Stimulated activated naive B cell treated with anti-CD40 and anti-IgM and Interleukin-4, amounts not matched to agents 10 μg/mL and 1 μg/mL and 100 μg/mL, for 72 hours (primary cell): ENCODE measurements around the gene C6orf141.

Experiments used
- ATAC-seq, 2 donors: fragments of 150-1000 bp; cut with Tn5 transposase; replicated peaks; 2 replicates each; pipeline ENCODE4 v1.10.0; 2021; ENCODE audit warnings: moderate library complexity in 1 of 2
- DNase-seq: peaks from one replicate; pipeline ENCODE4 v3.0.0; 2021
- H3K27ac Mint-ChIP-seq: one replicate; pipeline ENCODE4 v1.8.0; 2022; ENCODE audit warnings: mild to moderate bottlenecking, mixed read lengths
- H3K27me3 Mint-ChIP-seq, 2 donors: one replicate each; pipeline ENCODE4 v1.8.0; 2022; ENCODE audit warnings: mixed read lengths in 2 of 2
- H3K36me3 Mint-ChIP-seq, 2 donors: one replicate each; pipeline ENCODE4 v1.8.0; 2022; ENCODE audit warnings: mixed read lengths in 2 of 2, mild to moderate bottlenecking in 1 of 2
- H3K4me1 Mint-ChIP-seq, 2 donors: one replicate each; pipeline ENCODE4 v1.8.0; 2022; ENCODE audit warnings: mixed read lengths in 2 of 2, mild to moderate bottlenecking in 1 of 2
- H3K4me3 Mint-ChIP-seq, 2 donors: one replicate each; pipeline ENCODE4 v1.8.0; 2022; ENCODE audit warnings: mild to moderate bottlenecking in 2 of 2, mixed read lengths in 2 of 2, moderate library complexity in 1 of 2
- H3K9me3 Mint-ChIP-seq, 2 donors: one replicate each; pipeline ENCODE4 v1.8.0; 2022; ENCODE audit warnings: mixed read lengths in 2 of 2, mild to moderate bottlenecking in 1 of 2

The C6orf141 gene

DNA sequence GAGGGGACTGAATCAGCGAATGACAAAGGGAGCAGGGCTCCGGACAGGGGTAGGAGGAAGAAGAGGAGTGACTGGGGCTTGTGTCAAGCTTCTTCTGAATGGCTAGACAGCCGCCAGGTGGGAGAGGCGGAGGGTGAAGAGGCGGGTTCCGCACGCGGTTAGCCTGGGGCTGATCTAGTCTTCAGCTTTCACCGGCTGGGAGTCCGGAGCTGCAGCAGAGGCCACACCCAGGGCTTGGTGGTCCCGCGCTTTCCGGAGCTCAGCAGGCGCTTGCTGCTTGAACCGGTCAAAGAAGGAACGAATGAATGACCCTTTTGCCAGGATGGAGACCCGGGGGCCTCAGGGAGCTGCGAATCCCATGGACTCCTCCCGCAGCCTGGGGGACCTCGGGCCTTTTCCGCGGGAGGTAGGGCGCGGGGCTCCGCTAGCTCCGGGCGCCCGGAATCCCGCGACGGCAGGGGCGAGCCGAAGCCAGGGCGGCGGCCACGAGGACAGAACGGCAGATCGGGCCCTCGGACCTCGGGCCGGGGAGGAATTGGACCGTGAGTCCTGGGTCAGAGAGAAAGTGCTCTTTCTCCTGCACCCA is at the start of gene C6orf141:
C6orf141 (plus strand) TSS at position 177 of the 586 bp plus-strand sequence; CDS start at position 302, 125 bp downstream.
- ATAC-seq (peak; percentile 78 to 79), DNase-seq (no peak)
- Mint-ChIP-seq H3K4me3 (peak within 1 kb of the TSS; percentile 68 to 78), H3K4me1 (peaks cover 16 to 21% of the 10 kb centered on the region in 2 donors), H3K36me3 (no peaks in the 10 kb centered on the region), H3K27ac (no peak within 1 kb of the TSS), H3K27me3 (peaks cover 20 to 36% of the 10 kb centered on the region in 2 donors), H3K9me3 (no peaks in the 10 kb centered on the region)

DNA sequence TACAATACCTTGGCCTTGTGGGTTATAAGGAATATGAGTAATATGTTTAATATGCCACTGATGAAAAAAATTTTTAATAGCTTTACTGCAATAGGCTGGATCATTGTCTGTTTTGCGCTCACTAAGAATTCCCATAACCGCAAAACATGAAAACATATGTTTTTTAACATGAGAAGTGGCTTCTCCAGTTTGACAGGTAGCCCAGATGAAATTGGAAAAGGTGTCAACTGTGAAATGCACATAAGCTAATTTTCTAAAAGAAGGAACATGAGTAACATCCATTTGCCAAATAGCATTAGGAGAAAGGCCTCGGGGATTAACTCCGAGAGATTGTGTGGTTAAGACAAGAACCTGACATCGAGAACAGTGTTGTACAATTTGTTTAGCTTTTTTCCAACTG is 45.8 kb upstream of the C6orf141 start:
- peaks cover 13 to 17% of the 10 kb centered on the region in 2 donors for H3K27me3 Mint-ChIP-seq
- no peaks in the 10 kb centered on the region for H3K9me3 Mint-ChIP-seq
- DNase-seq (no peak), ATAC-seq (no peak)
- H3K4me3 Mint-ChIP-seq: no peak overlapping the region
- no peak overlapping the region for H3K27ac Mint-ChIP-seq
- H3K36me3 Mint-ChIP-seq: no peaks in the 10 kb centered on the region
- no peaks in the 10 kb centered on the region for H3K4me1 Mint-ChIP-seq

DNA sequence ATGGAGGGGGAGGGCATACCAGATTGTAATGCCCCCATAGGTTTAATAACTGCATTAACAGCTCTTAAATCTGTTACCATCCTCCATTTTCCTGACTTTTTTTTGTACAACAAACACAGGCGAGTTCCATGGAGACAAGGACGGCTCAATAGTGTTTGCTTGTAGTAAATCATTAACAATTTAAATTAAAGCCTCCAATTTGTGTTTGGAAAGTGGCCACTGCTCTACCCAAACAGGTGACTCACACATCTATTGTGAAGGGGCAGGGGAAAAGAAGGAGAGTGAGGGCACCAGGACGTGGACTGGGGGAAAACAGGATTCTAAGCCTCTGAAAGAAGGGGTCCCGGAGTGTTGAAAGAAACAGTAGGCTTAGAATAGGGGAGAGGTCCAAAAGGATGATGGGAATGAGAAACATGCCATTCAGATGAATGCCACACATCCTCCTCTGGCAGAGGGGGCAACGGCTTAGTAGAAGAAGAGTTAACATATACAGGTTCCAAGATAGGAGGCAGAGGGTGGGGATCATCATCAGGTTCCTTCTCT is 43.8 kb upstream of the C6orf141 start:
- Mint-ChIP-seq H3K4me1 (no peaks in the 10 kb centered on the region), H3K4me3 (no peak overlapping the region), H3K27ac (no peak overlapping the region), H3K27me3 (peaks cover 16 to 17% of the 10 kb centered on the region in 2 donors), H3K36me3 (no peaks in the 10 kb centered on the region), H3K9me3 (no peaks in the 10 kb centered on the region)
- no peak for DNase-seq
- no peak for ATAC-seq

DNA sequence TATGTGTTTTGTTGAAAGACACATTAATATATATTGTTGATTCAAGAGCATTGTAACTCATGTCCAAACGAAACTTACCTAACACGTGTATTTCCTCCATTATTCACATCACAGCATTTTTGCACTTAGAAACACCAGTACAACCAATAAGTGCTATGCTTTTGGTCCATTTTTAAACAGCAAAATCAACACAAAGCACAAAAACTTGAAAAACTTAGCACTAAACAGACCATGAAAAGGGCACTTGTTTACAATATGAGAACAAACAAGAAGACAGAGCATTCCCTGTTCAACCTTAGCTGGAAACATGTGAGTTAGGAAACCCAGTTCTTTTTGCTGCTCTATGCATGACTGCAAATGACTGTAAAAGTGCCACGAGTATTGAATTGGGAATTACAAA is 41.1 kb upstream of the C6orf141 start:
- ATAC-seq (no peak), DNase-seq (no peak)
- H3K9me3 Mint-ChIP-seq: no peaks in the 10 kb centered on the region
- peaks cover 23 to 27% of the 10 kb centered on the region in 2 donors for H3K27me3 Mint-ChIP-seq
- no peaks in the 10 kb centered on the region for H3K4me1 Mint-ChIP-seq
- H3K27ac Mint-ChIP-seq: no peak overlapping the region
- no peaks in the 10 kb centered on the region for H3K36me3 Mint-ChIP-seq
- no peak overlapping the region for H3K4me3 Mint-ChIP-seq

DNA sequence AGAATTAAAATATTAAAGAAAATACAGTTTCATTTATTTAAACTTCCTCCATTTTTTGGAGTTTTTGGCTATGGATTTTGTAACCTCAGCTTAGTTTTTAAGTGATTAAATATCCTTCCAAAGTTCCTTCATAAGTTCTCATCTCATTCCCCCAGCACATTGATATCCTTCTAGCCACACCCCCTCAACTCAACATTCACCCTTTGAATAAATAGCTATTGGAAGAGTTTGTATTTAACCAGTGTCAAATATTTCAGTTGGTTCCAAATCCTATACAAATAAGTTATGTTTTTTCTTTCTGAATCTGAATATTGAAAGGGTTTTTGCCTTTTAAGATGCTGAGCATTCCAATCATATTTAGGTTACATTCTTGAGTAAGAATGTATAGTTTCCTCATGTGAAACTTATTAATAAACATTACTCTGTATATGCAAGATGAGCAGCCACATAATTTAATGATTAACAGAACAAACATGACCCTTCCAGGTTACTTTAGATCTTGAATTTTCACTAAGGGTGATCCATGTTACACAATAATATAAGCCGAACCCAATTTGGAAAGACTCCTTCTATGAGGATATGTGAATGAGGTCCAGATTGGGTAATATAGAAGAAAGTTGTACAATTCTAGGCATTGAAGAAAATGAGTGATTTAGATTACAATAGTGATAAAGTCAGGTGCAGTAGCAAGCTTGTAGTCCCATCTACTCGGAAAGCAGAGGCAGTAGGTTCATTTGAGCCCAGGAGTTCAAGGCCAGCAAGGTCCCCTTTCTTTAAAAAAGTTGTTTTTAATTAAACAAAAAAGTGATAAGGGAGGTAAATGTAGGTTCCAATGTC is 37.1 kb upstream of the C6orf141 start:
- H3K4me3 Mint-ChIP-seq: no peak overlapping the region
- no peak overlapping the region for H3K27ac Mint-ChIP-seq
- DNase-seq: no peak
- no peaks in the 10 kb centered on the region for H3K36me3 Mint-ChIP-seq
- H3K27me3 Mint-ChIP-seq: peaks cover 10 to 25% of the 10 kb centered on the region in 2 donors
- H3K9me3 Mint-ChIP-seq: no peaks in the 10 kb centered on the region
- H3K4me1 Mint-ChIP-seq: no peaks in the 10 kb centered on the region
- ATAC-seq: no peak

DNA sequence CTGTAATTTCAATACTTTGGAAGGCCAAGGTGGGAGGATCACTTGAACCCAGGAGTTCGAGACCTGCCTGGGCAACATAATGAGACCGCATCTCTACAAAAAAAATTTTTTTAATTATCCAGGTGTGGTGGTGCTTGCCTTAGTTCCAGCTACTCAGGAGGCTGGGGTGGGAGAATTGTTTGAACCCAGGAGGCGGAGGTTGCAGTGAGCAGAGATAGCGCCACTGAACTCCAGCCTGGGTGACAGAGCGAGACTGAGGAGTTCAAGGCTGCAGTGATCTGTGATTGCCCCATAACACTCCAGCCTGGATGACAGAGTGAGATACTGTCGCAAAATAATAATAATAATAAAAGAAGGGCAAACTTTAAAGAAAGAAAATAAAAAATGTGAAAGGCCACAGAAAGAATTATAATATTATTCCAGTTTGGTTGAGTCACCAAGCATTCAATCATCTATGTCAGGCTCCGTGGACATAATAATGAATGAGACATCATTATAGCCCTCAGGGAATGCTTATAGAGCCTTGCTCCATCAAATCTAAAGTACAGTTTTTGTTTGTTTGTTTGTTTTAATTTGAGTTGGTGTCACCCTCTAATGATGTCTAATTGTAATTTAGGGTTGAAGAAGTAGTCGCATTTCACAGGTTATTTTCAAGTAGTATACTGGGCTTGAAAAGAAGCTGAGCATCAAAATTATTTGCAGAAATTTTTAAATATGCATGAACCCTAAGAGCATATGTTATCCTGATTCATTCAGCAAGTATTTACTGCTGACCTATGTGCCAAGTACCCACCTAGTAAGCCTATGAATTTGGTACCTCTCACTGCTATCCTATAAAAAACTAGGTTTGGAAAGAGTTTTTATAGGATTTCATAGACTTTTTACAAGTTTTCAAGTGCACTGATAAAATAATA is 35.6 kb upstream of the C6orf141 start:
- no peak for DNase-seq
- ATAC-seq: no peak
- H3K4me1 Mint-ChIP-seq: no peaks in the 10 kb centered on the region
- H3K36me3 Mint-ChIP-seq: no peaks in the 10 kb centered on the region
- H3K4me3 Mint-ChIP-seq: no peak overlapping the region
- no peak overlapping the region for H3K27ac Mint-ChIP-seq
- no peaks in the 10 kb centered on the region for H3K9me3 Mint-ChIP-seq
- peaks cover 11 to 25% of the 10 kb centered on the region in 2 donors for H3K27me3 Mint-ChIP-seq

DNA sequence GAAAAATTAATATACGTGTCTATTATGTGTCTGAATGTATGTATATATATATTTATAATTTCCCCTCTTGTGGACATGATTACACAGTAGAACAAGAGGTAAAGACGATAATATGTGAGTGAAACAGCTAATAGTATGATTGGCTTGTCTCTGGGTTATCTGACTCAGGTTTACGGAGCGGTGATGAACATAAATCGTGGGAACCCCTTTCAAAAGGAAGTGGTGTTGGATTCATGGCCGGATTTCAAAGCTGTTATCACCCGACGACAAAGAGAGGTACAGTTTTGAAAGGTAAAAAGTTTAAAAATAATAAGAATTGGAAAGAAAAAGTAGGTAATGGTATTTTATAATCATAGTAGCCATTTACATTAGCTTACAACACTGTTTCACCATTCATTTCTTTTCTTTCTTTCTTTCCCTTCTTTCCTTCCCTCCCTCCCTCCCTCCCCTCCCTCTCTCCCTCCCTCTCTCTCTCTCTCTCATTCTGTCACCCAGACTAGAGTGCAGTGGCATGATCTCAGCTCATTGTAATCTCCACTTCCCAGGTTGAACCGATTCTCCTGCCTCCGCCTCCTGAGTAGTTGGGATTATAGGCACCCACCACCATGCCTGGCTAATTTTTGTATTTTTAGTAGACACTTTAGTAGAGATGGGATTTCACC is 34.9 kb upstream of the C6orf141 start:
- no peaks in the 10 kb centered on the region for H3K9me3 Mint-ChIP-seq
- no peak overlapping the region for H3K27ac Mint-ChIP-seq
- ATAC-seq (no peak), DNase-seq (no peak)
- H3K4me3 Mint-ChIP-seq: no peak overlapping the region
- peaks cover 19 to 25% of the 10 kb centered on the region in 2 donors for H3K27me3 Mint-ChIP-seq
- peaks cover 0 to 1% of the 10 kb centered on the region in 2 donors for H3K4me1 Mint-ChIP-seq
- no peaks in the 10 kb centered on the region for H3K36me3 Mint-ChIP-seq

DNA sequence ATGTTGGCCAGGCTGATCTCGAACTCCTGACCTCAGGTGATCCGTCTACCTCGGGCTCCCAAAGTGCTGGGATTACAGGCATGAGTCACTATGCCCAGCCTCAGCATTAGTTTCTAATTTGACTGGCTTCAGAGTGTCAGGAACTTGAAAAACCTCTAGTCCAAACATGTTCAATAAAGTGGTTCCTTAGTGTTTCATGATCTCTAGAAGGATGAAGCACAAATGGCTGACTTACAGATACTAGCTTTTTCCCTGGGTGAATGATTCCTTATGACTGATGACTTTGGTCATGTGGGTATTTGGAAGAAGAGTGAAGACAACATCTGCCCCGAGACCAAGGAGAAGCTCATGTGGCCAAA is 34.3 kb upstream of the C6orf141 start:
- no peaks in the 10 kb centered on the region for H3K9me3 Mint-ChIP-seq
- no peak overlapping the region for H3K27ac Mint-ChIP-seq
- no peak overlapping the region for H3K4me3 Mint-ChIP-seq
- peaks cover 0 to 1% of the 10 kb centered on the region in 2 donors for H3K4me1 Mint-ChIP-seq
- no peaks in the 10 kb centered on the region for H3K36me3 Mint-ChIP-seq
- ATAC-seq (no peak), DNase-seq (no peak)
- H3K27me3 Mint-ChIP-seq: peaks cover 19 to 25% of the 10 kb centered on the region in 2 donors

DNA sequence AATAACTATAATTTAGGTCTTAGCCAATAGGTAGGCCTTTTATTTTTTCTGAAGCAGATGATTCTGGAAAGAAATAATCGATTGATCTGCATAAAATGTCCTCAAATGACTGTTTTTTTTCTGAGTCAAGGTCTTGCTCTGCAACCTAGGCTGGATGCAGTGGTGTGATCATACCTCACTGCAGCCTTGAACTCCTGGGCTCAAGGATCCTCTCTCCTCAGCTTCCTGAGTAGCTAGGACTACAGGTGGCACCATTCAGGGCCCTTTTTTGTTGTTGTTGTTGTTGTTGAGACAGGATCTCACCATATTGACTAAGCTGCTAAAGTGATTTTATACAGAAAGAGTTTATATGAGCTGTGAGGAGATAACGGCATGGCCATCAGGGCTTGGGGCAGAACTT is 32.5 kb upstream of the C6orf141 start:
- H3K27ac Mint-ChIP-seq: no peak overlapping the region
- DNase-seq: no peak
- no peak overlapping the region for H3K4me3 Mint-ChIP-seq
- ATAC-seq: no peak
- H3K4me1 Mint-ChIP-seq: peaks cover 0 to 1% of the 10 kb centered on the region in 2 donors
- H3K36me3 Mint-ChIP-seq: no peaks in the 10 kb centered on the region
- H3K9me3 Mint-ChIP-seq: no peaks in the 10 kb centered on the region
- H3K27me3 Mint-ChIP-seq: peaks cover 19% of the 10 kb centered on the region in 2 donors

DNA sequence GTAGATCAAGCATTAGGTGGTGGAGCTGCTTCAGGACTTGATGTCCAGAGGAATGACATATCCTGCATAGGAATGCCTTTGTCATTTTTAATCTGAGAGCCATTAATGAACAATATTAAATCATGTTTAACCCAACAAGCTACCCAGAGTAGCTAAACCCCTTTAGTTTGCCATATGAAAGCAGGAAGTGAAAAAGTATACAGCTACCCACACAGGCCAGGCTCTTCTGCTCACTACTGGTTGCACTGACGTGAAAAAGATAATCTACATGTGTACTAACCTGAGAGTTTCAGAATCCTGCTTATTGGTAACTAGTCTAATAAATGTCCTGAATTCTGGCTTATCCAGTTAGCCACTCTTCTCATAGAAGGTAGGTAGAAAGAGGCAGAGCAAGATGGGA is 30.8 kb upstream of the C6orf141 start:
- H3K9me3 Mint-ChIP-seq: no peaks in the 10 kb centered on the region
- no peak overlapping the region for H3K27ac Mint-ChIP-seq
- peaks cover 6 to 9% of the 10 kb centered on the region in 2 donors for H3K27me3 Mint-ChIP-seq
- H3K36me3 Mint-ChIP-seq: no peaks in the 10 kb centered on the region
- no peak overlapping the region for H3K4me3 Mint-ChIP-seq
- DNase-seq: no peak
- H3K4me1 Mint-ChIP-seq: peaks cover 0 to 1% of the 10 kb centered on the region in 2 donors
- peak; percentile 54 to 69 for ATAC-seq

DNA sequence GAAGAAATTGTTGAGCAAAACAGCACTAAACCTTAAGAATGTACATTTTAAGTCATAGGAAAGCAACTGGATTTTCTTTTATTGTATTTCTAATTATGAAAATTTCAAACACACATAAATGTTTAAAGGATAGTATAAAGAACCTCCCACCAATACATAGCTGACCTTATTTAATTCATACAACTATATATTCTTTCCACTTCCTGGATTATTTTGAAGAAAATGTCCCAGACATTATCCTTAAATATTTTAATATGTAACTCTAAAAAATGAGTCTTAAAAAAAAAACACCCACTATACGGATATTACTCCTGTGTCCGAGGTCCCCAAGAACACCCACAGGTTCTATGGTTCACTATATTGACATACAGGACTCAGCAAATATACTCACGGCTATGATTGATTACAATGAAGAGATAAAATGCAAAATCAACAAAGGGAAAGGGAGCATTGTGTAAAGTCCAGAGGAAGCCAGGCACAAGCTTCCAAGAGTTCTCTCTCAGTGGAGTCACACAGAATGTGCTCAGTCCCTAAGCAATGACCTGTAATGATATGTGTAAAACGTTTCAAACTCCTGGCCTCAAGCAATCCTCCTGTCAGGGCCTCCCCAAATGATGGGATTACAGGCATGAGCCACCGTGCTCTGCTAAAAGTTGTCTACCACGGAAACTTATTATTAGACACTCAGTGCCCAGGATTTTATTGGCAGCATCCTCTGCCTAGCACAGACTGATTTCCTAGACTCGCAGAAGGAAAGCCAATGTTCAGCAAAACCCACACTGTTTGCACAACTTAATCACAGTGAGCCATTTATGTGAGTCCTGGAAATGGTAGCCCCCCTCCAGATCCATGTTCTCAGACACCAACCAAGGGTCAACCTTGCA is 27.5 kb upstream of the C6orf141 start:
- H3K4me1 Mint-ChIP-seq: peaks cover 0 to 1% of the 10 kb centered on the region in 2 donors
- no peaks in the 10 kb centered on the region for H3K9me3 Mint-ChIP-seq
- no peaks in the 10 kb centered on the region for H3K36me3 Mint-ChIP-seq
- DNase-seq (no peak), ATAC-seq (no peak)
- H3K27ac Mint-ChIP-seq: peak overlapping the region; percentile 25
- H3K27me3 Mint-ChIP-seq: peaks cover 0 to 9% of the 10 kb centered on the region in 2 donors
- no peak overlapping the region for H3K4me3 Mint-ChIP-seq

DNA sequence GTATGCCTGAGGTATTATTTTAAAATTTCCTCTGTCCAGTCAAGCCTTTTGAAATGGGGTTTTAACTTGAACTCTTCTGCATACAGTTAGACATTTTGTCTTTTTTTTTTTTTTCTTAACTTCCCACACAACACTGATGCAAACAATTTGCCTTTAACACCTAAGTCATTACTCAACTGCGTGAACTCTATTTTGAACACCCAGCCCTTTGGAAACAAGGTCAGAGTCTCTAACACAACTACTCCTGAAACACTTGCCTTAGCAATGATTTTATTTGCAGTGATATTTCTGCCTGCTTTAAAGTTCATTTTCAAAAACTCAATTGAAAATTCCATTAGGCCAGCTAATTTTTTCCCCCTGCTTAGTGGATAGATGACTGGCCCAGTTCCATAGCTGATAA is 26.6 kb upstream of the C6orf141 start:
- no peak overlapping the region for H3K4me3 Mint-ChIP-seq
- no peaks in the 10 kb centered on the region for H3K36me3 Mint-ChIP-seq
- H3K4me1 Mint-ChIP-seq: peaks cover 0 to 1% of the 10 kb centered on the region in 2 donors
- H3K27ac Mint-ChIP-seq: no peak overlapping the region
- no peak for ATAC-seq
- DNase-seq: no peak
- H3K9me3 Mint-ChIP-seq: no peaks in the 10 kb centered on the region
- H3K27me3 Mint-ChIP-seq: peaks cover 0 to 11% of the 10 kb centered on the region in 2 donors

DNA sequence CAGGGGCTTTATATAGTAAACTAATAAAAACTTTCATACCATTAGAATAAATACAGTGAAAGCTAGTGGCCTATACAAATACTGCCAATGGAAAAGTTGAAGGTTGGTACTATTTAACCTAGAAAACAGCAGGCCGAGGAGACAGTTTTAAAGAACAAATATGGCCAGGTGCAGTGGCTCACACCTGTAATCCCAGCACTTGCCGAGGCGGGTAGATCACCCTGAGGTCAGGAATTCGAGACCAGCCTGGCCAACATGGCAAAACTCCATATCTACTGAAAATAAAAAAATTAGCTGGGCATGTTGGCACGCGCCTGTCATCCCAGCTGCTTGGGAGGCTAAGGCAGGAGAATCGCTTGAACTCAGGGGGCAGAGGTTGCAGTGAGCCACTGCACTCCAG is 25.9 kb upstream of the C6orf141 start:
- Mint-ChIP-seq H3K9me3 (no peaks in the 10 kb centered on the region), H3K27ac (no peak overlapping the region), H3K4me3 (no peak overlapping the region), H3K4me1 (peaks cover 0 to 1% of the 10 kb centered on the region in 2 donors), H3K36me3 (no peaks in the 10 kb centered on the region), H3K27me3 (peaks cover 2 to 13% of the 10 kb centered on the region in 2 donors)
- DNase-seq (no peak), ATAC-seq (no peak)
